H9 (cell line): ENCODE results near the gene TRPM3. TPM values are rescaled to one million over a fixed set of nuclear protein-coding genes. Genes with fewer than 3 reads are reported as not detected.

Experiments
- DNase-seq: peaks from one replicate; pipeline ENCODE4 v3.0.0-alpha.2; 2017
- H2AFZ ChIP-seq: one replicate; pipeline ENCODE4 v1.6.1; 2013; ENCODE audit warnings: mild to moderate bottlenecking, low read length, control low read depth, moderate library complexity
- H2AK5ac ChIP-seq: 2 replicates; pipeline ENCODE4 v1.6.1; 2013; ENCODE audit warnings: low read length, control low read depth, mixed read lengths; ENCODE audit not compliant: insufficient read length
- H2BK120ac ChIP-seq: one replicate; pipeline ENCODE4 v1.6.1; 2013; ENCODE audit warnings: low read depth, mild to moderate bottlenecking, low read length, control low read depth, inconsistent platforms; ENCODE audit not compliant: poor library complexity, severe bottlenecking
- H2BK12ac ChIP-seq: 2 replicates; pipeline ENCODE4 v1.6.1; 2013; ENCODE audit warnings: low read length, control low read depth, mixed read lengths, low read depth; ENCODE audit not compliant: insufficient read length
- H2BK15ac ChIP-seq: 2 replicates; pipeline ENCODE4 v1.6.1; 2013; ENCODE audit warnings: low read depth, low read length, control low read depth
- H2BK20ac ChIP-seq: one replicate; pipeline ENCODE4 v1.6.1; 2013; ENCODE audit warnings: low read depth, mild to moderate bottlenecking, low read length, control low read depth, inconsistent platforms; ENCODE audit not compliant: poor library complexity, severe bottlenecking
- H2BK5ac ChIP-seq: 2 replicates; pipeline ENCODE4 v1.6.1; 2013; ENCODE audit warnings: low read length, control low read depth, mixed read lengths; ENCODE audit not compliant: insufficient read length
- H3K14ac ChIP-seq: 2 replicates; pipeline ENCODE4 v1.6.1; 2013; ENCODE audit warnings: low read length, control low read depth; ENCODE audit not compliant: insufficient read depth
- H3K18ac ChIP-seq: 2 replicates; pipeline ENCODE4 v1.6.1; 2013; ENCODE audit warnings: low read depth, mild to moderate bottlenecking, mixed read lengths, low read length, control low read depth; ENCODE audit not compliant: insufficient read length
- H3K23ac ChIP-seq: 2 replicates; pipeline ENCODE4 v1.6.1; 2013; ENCODE audit warnings: low read length, control low read depth, mixed read lengths, low read depth; ENCODE audit not compliant: insufficient read length
- H3K23me2 ChIP-seq: 2 replicates; pipeline ENCODE4 v1.6.1; 2013; ENCODE audit warnings: low read depth, mild to moderate bottlenecking, mixed read lengths, low read length, control low read depth; ENCODE audit not compliant: insufficient read length, poor library complexity, severe bottlenecking
- H3K27ac ChIP-seq: 2 replicates; pipeline ENCODE4 v1.5.1; 2013; ENCODE audit warnings: low read length, control low read depth, mixed read lengths, low read depth; ENCODE audit not compliant: insufficient read length
- H3K27me3 ChIP-seq: 2 replicates; pipeline ENCODE4 v1.6.1; 2013; ENCODE audit warnings: low read length, control low read depth, inconsistent platforms; ENCODE audit not compliant: insufficient read depth
- H3K4ac ChIP-seq: 2 replicates; pipeline ENCODE4 v1.6.1; 2013; ENCODE audit warnings: low read depth, mild to moderate bottlenecking, control low read depth, inconsistent platforms, low read length, moderate library complexity
- H3K4me1 ChIP-seq: 2 replicates; pipeline ENCODE4 v1.6.1; 2013; ENCODE audit warnings: low read length, control low read depth, inconsistent platforms; ENCODE audit not compliant: insufficient read depth
- H3K4me2 ChIP-seq: 2 replicates; pipeline ENCODE4 v1.6.1; 2013; ENCODE audit warnings: low read length, control low read depth, mixed read lengths; ENCODE audit not compliant: insufficient read length, insufficient read depth
- H3K56ac ChIP-seq: 2 replicates; pipeline ENCODE4 v1.6.1; 2013; ENCODE audit warnings: low read depth, mild to moderate bottlenecking, mixed read lengths, low read length, control low read depth; ENCODE audit not compliant: insufficient read length
- H3K79me1 ChIP-seq: 2 replicates; pipeline ENCODE4 v1.6.1; 2013; ENCODE audit warnings: low read depth, mild to moderate bottlenecking, moderate library complexity, low read length, control low read depth, inconsistent platforms; ENCODE audit not compliant: insufficient read depth, poor library complexity, severe bottlenecking
- H3K79me2 ChIP-seq: 2 replicates; pipeline ENCODE4 v1.6.1; 2013; ENCODE audit warnings: low read length, control low read depth, inconsistent platforms; ENCODE audit not compliant: insufficient read depth
- H3K9ac ChIP-seq: 2 replicates; pipeline ENCODE4 v1.6.1; 2013; ENCODE audit warnings: low read length, control low read depth, mixed read lengths; ENCODE audit not compliant: insufficient read length; ENCODE audit errors: extremely low read depth
- H3K9me3 ChIP-seq: one replicate; pipeline ENCODE4 v1.6.1; 2013; ENCODE audit warnings: low read depth, low read length, inconsistent platforms; ENCODE audit not compliant: control insufficient read depth
- H3T11ph ChIP-seq: one replicate; pipeline ENCODE4 v1.6.1; 2013; ENCODE audit warnings: mild to moderate bottlenecking, low read length, control low read depth, inconsistent platforms
- H4K20me1 ChIP-seq: one replicate; pipeline ENCODE4 v1.6.1; 2013; ENCODE audit not compliant: control insufficient read depth, insufficient read length, insufficient read depth
- H4K5ac ChIP-seq: 2 replicates; pipeline ENCODE4 v1.6.1; 2013; ENCODE audit warnings: low read depth, mild to moderate bottlenecking, mixed read lengths, low read length, control low read depth; ENCODE audit not compliant: insufficient read length
- H4K8ac ChIP-seq: replicated peaks from 2 replicates; pipeline ENCODE4 v1.6.1; 2013; ENCODE audit warnings: low read length, control low read depth, mixed read lengths, low read depth; ENCODE audit not compliant: insufficient read length
- H4K91ac ChIP-seq: 2 replicates; pipeline ENCODE4 v1.6.1; 2013; ENCODE audit warnings: low read depth, mild to moderate bottlenecking, moderate library complexity, mixed read lengths, low read length, control low read depth; ENCODE audit not compliant: insufficient read length
- H3K27ac Mint-ChIP-seq, 3 experiments: 2 replicates in 2 of 3; 3 replicates in 1 of 3; pipeline ENCODE4 v1.8.0; 2020 to 2021; ENCODE audit warnings: mixed read lengths in 3 of 3, mild to moderate bottlenecking in 1 of 3, moderate library complexity in 1 of 3
- H3K27me3 Mint-ChIP-seq: 2 replicates; pipeline ENCODE4 v1.8.0; 2021; ENCODE audit warnings: low read depth, mild to moderate bottlenecking, moderate library complexity, mixed read lengths
- H3K36me3 Mint-ChIP-seq, 3 experiments: 2 replicates in 2 of 3; 3 replicates in 1 of 3; pipeline ENCODE4 v1.8.0; 2020 to 2021; ENCODE audit warnings: low read depth in 3 of 3, mixed read lengths in 3 of 3; ENCODE audit not compliant: insufficient read depth in 1 of 3
- H3K4me1 Mint-ChIP-seq, 2 experiments: 2 replicates each; pipeline ENCODE4 v1.8.0; 2020; ENCODE audit warnings: mixed read lengths in 2 of 2
- H3K4me3 Mint-ChIP-seq, 2 experiments: 2 replicates in 1 of 2; 3 replicates in 1 of 2; pipeline ENCODE4 v1.8.0; 2020 to 2021; ENCODE audit warnings: mild to moderate bottlenecking in 2 of 2, mixed read lengths in 2 of 2, moderate library complexity in 1 of 2
- H3K9me3 Mint-ChIP-seq, 2 experiments: 2 replicates in 1 of 2; 3 replicates in 1 of 2; pipeline ENCODE4 v1.8.0; 2020; ENCODE audit warnings: mild to moderate bottlenecking in 2 of 2, mixed read lengths in 2 of 2, moderate library complexity in 1 of 2
- WGBS: extraction: QIAGEN DNeasy Blood & Tissue Kit; methylation state at CpG from one replicate; pipeline ENCODE4 v1.1.7; 2013; ENCODE audit warnings: missing lambda C conversion rate, low lambda C conversion rate, mixed read lengths; ENCODE audit not compliant: insufficient read length; ENCODE audit errors: extremely low coverage; 5-methylcytosine and 5-hydroxymethylcytosine counted together
- total RNA-seq: library from RNA; stranded (reverse); gene quantifications from 2 replicates; pipeline ENCODE4 v1.2.1, GENCODE V29; 2021
- TF ChIP-seq, protein P1 (sequence below): fragments of 200-600 bp; sonication (generic); conservative IDR thresholded peaks from 3 replicates; pipeline ENCODE4 v1.8.0; 2021; ENCODE audit warnings: antibody characterized with exemption, mild to moderate bottlenecking

The TRPM3 gene
- total RNA-seq, 1 experiment from 2014 or later: 10.3 TPM

GRCh38 chr9:70510157-70510770 is 611.2 kb downstream of the TRPM3 start:
- Histone ChIP-seq H3K9ac (no peak overlapping the region), H3K14ac (no peak overlapping the region), H4K5ac (no peak overlapping the region), H3K9me3 (no peaks in the 10 kb centered on the region), H3K23me2 (no peaks in the 10 kb centered on the region), H4K20me1 (no peaks in the 10 kb centered on the region), H3K4me2 (no peak overlapping the region), H2BK15ac (no peak overlapping the region), H2AFZ (no peak overlapping the region), H3T11ph (no peak overlapping the region), H3K18ac (no peak overlapping the region), H2BK120ac (no peak overlapping the region), H3K56ac (no peak overlapping the region), H3K23ac (no peak overlapping the region), H2BK20ac (no peak overlapping the region), H3K27me3 (no peaks in the 10 kb centered on the region), H2BK5ac (no peak overlapping the region), H2BK12ac (no peak overlapping the region), H4K91ac (no peak overlapping the region), H3K4me1 (no peaks in the 10 kb centered on the region; the same call in 1 of the 2 replicates), H3K79me2 (no peaks in the 10 kb centered on the region), H4K8ac (no peak overlapping the region), H2AK5ac (no peak overlapping the region), H3K4ac (no peak overlapping the region), H3K27ac (no peak overlapping the region), H3K79me1 (no peaks in the 10 kb centered on the region)
- no peaks in the 10 kb centered on the region; the same call in 1 of the 2 replicates for H3K27me3 Mint-ChIP-seq
- no peak overlapping the region for H3K4me3 Mint-ChIP-seq
- no peak overlapping the region for H3K27ac Mint-ChIP-seq
- H3K4me1 Mint-ChIP-seq: no peaks in the 10 kb centered on the region
- peak; percentile 38 for DNase-seq
- no CpG with 5 or more reads among the region's 3 CpGs for WGBS
- peaks cover 9 to 10% of the 10 kb centered on the region in 2 experiments for H3K9me3 Mint-ChIP-seq
- TF ChIP-seq, protein P1, sequence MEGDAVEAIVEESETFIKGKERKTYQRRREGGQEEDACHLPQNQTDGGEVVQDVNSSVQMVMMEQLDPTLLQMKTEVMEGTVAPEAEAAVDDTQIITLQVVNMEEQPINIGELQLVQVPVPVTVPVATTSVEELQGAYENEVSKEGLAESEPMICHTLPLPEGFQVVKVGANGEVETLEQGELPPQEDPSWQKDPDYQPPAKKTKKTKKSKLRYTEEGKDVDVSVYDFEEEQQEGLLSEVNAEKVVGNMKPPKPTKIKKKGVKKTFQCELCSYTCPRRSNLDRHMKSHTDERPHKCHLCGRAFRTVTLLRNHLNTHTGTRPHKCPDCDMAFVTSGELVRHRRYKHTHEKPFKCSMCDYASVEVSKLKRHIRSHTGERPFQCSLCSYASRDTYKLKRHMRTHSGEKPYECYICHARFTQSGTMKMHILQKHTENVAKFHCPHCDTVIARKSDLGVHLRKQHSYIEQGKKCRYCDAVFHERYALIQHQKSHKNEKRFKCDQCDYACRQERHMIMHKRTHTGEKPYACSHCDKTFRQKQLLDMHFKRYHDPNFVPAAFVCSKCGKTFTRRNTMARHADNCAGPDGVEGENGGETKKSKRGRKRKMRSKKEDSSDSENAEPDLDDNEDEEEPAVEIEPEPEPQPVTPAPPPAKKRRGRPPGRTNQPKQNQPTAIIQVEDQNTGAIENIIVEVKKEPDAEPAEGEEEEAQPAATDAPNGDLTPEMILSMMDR: peak; percentile 73
- peaks cover 3 to 10% (median 3%) of the 10 kb centered on the region in 3 experiments; a peak in 5 of 7 replicates for H3K36me3 Mint-ChIP-seq
